Transverse colon (tissue), 4 donors: ENCODE data around the gene PPP3CA. TPM values are rescaled to one million over a fixed set of nuclear protein-coding genes. Genes with fewer than 3 reads are reported as not detected.

Experiments
- DNase-seq: peaks from one replicate; pipeline ENCODE4 v3.0.0-alpha.2; 2019
- H3K27ac ChIP-seq, 4 donors: fragments of 200-600 bp; sonication (generic); 2 replicates each; pipeline ENCODE4 v1.5.1; 2016 to 2018; ENCODE audit warnings: inconsistent platforms in 4 of 4
- H3K27me3 ChIP-seq: fragments of 200-600 bp; sonication (generic); 2 replicates; pipeline ENCODE4 v1.5.1; 2017; ENCODE audit warnings: inconsistent platforms
- H3K36me3 ChIP-seq, 4 donors: fragments of 200-600 bp; sonication (generic); 2 replicates each; pipeline ENCODE4 v1.5.1; 2017 to 2019; ENCODE audit warnings: inconsistent platforms in 4 of 4
- H3K4me1 ChIP-seq, 4 donors: fragments of 200-600 bp; sonication (generic); 2 replicates each; pipeline ENCODE4 v1.5.1; 2017 to 2020; ENCODE audit warnings: inconsistent platforms in 4 of 4
- H3K4me3 ChIP-seq, 4 donors: fragments of 200-600 bp; sonication (generic); 1 replicate in 1 of 4; 2 replicates in 3 of 4; pipeline versions ENCODE4 v1.5.1 to v1.6.1; 2017 to 2019; ENCODE audit warnings: inconsistent platforms in 4 of 4
- H3K9me3 ChIP-seq, 2 donors: fragments of 200-600 bp; sonication (generic); 2 replicates each; pipeline ENCODE4 v1.5.1; 2017 to 2019; ENCODE audit warnings: inconsistent platforms in 2 of 2
- CTCF ChIP-seq, 5 experiments: fragments of 200-600 bp in 3 of 5; fragments of 450-650 bp in 2 of 5; sonication (generic) in 3 of 5; IDR thresholded peaks; 1 replicate in 2 of 5; 2 replicates in 3 of 5; pipeline ENCODE4 v1.5.1; 2016 to 2017; ENCODE audit warnings: antibody characterized with exemption in 5 of 5, inconsistent platforms in 3 of 5, mild to moderate bottlenecking in 2 of 5, moderate library complexity in 1 of 5
- EP300 ChIP-seq: sonication (generic); formaldehyde crosslinking; IDR thresholded peaks from one replicate; pipeline ENCODE4 v1.6.1; 2017; ENCODE audit warnings: antibody characterized with exemption, low read depth
- POLR2A ChIP-seq: fragments of 450-650 bp; IDR thresholded peaks from one replicate; pipeline ENCODE4 v1.6.1; 2016; ENCODE audit warnings: antibody characterized with exemption, mild to moderate bottlenecking, moderate library complexity
- POLR2AphosphoS5 ChIP-seq, 3 donors: sonication (generic); formaldehyde crosslinking; IDR thresholded peaks; one replicate each; pipeline ENCODE4 v1.6.1; 2016; ENCODE audit warnings: antibody characterized with exemption in 3 of 3
- WGBS, 2 donors: methylation state at CpG; one replicate each; pipeline ENCODE4 v1.1.5; 2018; ENCODE audit warnings: low coverage in 1 of 2; 5-methylcytosine and 5-hydroxymethylcytosine counted together
- in situ Hi-C, 4 donors: fragments of 200-750 bp; cut with MboI; loops; one replicate each; pipeline versions ENCODE4 v1.15.0 to v1.15.1; 2017; ENCODE audit warnings: low sequenced_read_pairs in 3 of 4, low pct_ligation_motif_present in 1 of 4, low pct_unique_long_range_greater_than_20kb in 1 of 4
- intact Hi-C: fragments of 100-400 bp; cut with DNase I; formaldehyde crosslinking; loops from one replicate; pipeline ENCODE4 v1.15.1; 2023; ENCODE audit warnings: low total_unique reads
- total RNA-seq, 4 donors: library from RNA; depleted of rRNA; stranded (reverse); fragments of >200 nt; gene quantifications; one replicate each; pipeline ENCODE4 v1.1.0, GENCODE V29; 2016

The PPP3CA gene
- total RNA-seq, 4 donors from 2014 or later = 29.2 to 50.7 (median 37.7) TPM

GRCh38 chr4:101068115-101068514 lies 279.2 kb downstream of the PPP3CA start:
- no peak for DNase-seq
- TF ChIP-seq CTCF (IDR thresholded peaks at IDR 0.05) = no peak
- TF ChIP-seq POLR2AphosphoS5 (IDR thresholded peaks at IDR 0.05) = no peak
- no peak for TF ChIP-seq EP300
- TF ChIP-seq POLR2A = no peak
- H3K9me3 ChIP-seq = no peaks in the 10 kb centered on the region
- no peaks in the 10 kb centered on the region for H3K36me3 ChIP-seq
- no peak overlapping the region for H3K27ac ChIP-seq
- H3K4me3 ChIP-seq = no peak overlapping the region
- 88 to 93% methylated on average over 3 of the region's 3 CpGs for WGBS, 2 donors
- no peaks in the 10 kb centered on the region for H3K4me1 ChIP-seq
- no peaks in the 10 kb centered on the region for H3K27me3 ChIP-seq
- in situ Hi-C loops = no loop called here
- intact Hi-C loops = no loop called here

GRCh38 chr4:101067383-101067782 lies 279.9 kb downstream of the PPP3CA start:
- TF ChIP-seq POLR2A (no peak), POLR2AphosphoS5 (IDR thresholded peaks at IDR 0.05) (no peak), EP300 (no peak), CTCF (IDR thresholded peaks at IDR 0.05) (no peak)
- H3K27me3 ChIP-seq = no peaks in the 10 kb centered on the region
- H3K4me3 ChIP-seq = no peak overlapping the region
- intact Hi-C loops (no loop called here), in situ Hi-C loops (no loop called here)
- DNase-seq = no peak
- H3K9me3 ChIP-seq = no peaks in the 10 kb centered on the region
- H3K27ac ChIP-seq = no peak overlapping the region
- WGBS, 2 donors = 91 to 92% methylated on average over 4 to 5 of the region's 5 CpGs
- H3K36me3 ChIP-seq = no peaks in the 10 kb centered on the region
- no peaks in the 10 kb centered on the region for H3K4me1 ChIP-seq

- no peak for DNase-seq
- no peaks in the 10 kb centered on the region for H3K27me3 ChIP-seq
- TF ChIP-seq CTCF (IDR thresholded peaks at IDR 0.05) (no peak), POLR2AphosphoS5 (IDR thresholded peaks at IDR 0.05) (no peak), POLR2A (no peak), EP300 (no peak)
- 92% methylated on average over 2 to 6 of the region's 6 CpGs for WGBS, 2 donors
- intact Hi-C loops = no loop called here
- no peak overlapping the region for H3K27ac ChIP-seq
- no peaks in the 10 kb centered on the region for H3K9me3 ChIP-seq
- no peak overlapping the region for H3K4me3 ChIP-seq
- H3K36me3 ChIP-seq = no peaks in the 10 kb centered on the region
- no peaks in the 10 kb centered on the region for H3K4me1 ChIP-seq
- in situ Hi-C loops = no loop called here
These were observed 280.6 kb downstream of the PPP3CA start for GRCh38 chr4:101066626-101067170.

- Histone ChIP-seq H3K4me1 (no peaks in the 10 kb centered on the region), H3K4me3 (no peak overlapping the region), H3K27me3 (no peaks in the 10 kb centered on the region), H3K36me3 (no peaks in the 10 kb centered on the region), H3K27ac (no peak overlapping the region), H3K9me3 (no peaks in the 10 kb centered on the region)
- no peak for DNase-seq
- no peak for TF ChIP-seq EP300
- intact Hi-C loops = no loop called here
- in situ Hi-C loops = no loop called here
- WGBS, 2 donors = 87 to 100% methylated on average over 1 of the region's 1 CpG
These were observed 281.3 kb downstream of the PPP3CA start for GRCh38 chr4:101065935-101066485.

GRCh38 chr4:101065346-101065745 lies 282.0 kb downstream of the PPP3CA start:
- H3K4me3 ChIP-seq = no peak overlapping the region
- no peaks in the 10 kb centered on the region for H3K9me3 ChIP-seq
- no peak for DNase-seq
- intact Hi-C loops (no loop called here), in situ Hi-C loops (no loop called here)
- TF ChIP-seq CTCF (IDR thresholded peaks at IDR 0.05) (no peak), POLR2A (no peak), EP300 (no peak), POLR2AphosphoS5 (IDR thresholded peaks at IDR 0.05) (no peak)
- H3K36me3 ChIP-seq = no peaks in the 10 kb centered on the region
- no peak overlapping the region for H3K27ac ChIP-seq
- 83 to 96% methylated on average over 1 of the region's 1 CpG for WGBS, 2 donors
- no peaks in the 10 kb centered on the region for H3K27me3 ChIP-seq
- H3K4me1 ChIP-seq = no peaks in the 10 kb centered on the region
